ENCODE measurements around the gene POGK.

The POGK gene

GRCh38 chr1:166855558-166855957 lies 16.3 kb downstream of the POGK start:
- POLR2A ChIA-PET: interaction anchor here (0.7 to 1.3 kb wide), 2 partner anchors 11 to 16 kb away, joined by 4 read pairs; partner anchors contain the start of gene POGK

DNA sequence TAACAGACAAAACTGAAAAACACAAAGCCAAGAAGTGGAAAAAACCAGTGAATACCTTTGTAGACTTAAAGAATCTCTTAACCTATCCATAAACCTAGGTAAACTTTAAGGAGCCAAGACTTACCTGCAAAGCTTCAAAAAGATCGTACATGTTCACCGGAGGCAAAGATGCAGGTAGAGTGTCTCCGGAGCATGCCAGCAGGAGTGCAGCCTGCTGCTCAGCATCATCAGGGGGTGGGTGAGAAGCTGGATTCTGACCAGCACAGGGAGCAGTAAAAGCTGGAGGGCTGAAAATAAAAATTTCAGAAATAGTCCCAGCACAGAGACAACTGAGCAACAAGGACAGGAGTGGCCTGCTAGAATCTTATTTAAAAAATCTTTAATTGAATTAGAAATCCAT lies 18.7 kb downstream of the POGK start:
- no peak overlapping the region for H3K4me3 ChIP-seq (ENCODE audit: low read depth, low read length)
- peaks cover 25 to 92% of the 10 kb centered on the region in 2 experiments for H3K36me3 ChIP-seq (ENCODE audit: control insufficient read depth in 2 of 2, insufficient read depth in 1 of 2, low read length in 2 of 2)
- ChIA-PET POLR2A (no interaction called here), CTCF (interaction anchor here (1.2 kb wide), 1 partner anchor 53 kb away, joined by 4 read pairs; no protein-coding TSS in a partner anchor)
- no peaks in the 10 kb centered on the region for H3K4me1 ChIP-seq (ENCODE audit: control insufficient read depth, insufficient read depth, low read length)
- H3K27ac ChIP-seq (ENCODE audit: extremely low read depth, low read depth, low read length): no peak overlapping the region
- H3K9me3 ChIP-seq (ENCODE audit: control insufficient read depth, insufficient read depth, low read depth, low read length): no peaks in the 10 kb centered on the region
- no peak for TF ChIP-seq ZNF335 (tag by site-specific recombination; conservative IDR thresholded peaks at IDR 0.05)
- TF ChIP-seq ZNF664 (tag by site-specific recombination; IDR thresholded peaks at IDR 0.05): no peak
- TF ChIP-seq, protein P1, sequence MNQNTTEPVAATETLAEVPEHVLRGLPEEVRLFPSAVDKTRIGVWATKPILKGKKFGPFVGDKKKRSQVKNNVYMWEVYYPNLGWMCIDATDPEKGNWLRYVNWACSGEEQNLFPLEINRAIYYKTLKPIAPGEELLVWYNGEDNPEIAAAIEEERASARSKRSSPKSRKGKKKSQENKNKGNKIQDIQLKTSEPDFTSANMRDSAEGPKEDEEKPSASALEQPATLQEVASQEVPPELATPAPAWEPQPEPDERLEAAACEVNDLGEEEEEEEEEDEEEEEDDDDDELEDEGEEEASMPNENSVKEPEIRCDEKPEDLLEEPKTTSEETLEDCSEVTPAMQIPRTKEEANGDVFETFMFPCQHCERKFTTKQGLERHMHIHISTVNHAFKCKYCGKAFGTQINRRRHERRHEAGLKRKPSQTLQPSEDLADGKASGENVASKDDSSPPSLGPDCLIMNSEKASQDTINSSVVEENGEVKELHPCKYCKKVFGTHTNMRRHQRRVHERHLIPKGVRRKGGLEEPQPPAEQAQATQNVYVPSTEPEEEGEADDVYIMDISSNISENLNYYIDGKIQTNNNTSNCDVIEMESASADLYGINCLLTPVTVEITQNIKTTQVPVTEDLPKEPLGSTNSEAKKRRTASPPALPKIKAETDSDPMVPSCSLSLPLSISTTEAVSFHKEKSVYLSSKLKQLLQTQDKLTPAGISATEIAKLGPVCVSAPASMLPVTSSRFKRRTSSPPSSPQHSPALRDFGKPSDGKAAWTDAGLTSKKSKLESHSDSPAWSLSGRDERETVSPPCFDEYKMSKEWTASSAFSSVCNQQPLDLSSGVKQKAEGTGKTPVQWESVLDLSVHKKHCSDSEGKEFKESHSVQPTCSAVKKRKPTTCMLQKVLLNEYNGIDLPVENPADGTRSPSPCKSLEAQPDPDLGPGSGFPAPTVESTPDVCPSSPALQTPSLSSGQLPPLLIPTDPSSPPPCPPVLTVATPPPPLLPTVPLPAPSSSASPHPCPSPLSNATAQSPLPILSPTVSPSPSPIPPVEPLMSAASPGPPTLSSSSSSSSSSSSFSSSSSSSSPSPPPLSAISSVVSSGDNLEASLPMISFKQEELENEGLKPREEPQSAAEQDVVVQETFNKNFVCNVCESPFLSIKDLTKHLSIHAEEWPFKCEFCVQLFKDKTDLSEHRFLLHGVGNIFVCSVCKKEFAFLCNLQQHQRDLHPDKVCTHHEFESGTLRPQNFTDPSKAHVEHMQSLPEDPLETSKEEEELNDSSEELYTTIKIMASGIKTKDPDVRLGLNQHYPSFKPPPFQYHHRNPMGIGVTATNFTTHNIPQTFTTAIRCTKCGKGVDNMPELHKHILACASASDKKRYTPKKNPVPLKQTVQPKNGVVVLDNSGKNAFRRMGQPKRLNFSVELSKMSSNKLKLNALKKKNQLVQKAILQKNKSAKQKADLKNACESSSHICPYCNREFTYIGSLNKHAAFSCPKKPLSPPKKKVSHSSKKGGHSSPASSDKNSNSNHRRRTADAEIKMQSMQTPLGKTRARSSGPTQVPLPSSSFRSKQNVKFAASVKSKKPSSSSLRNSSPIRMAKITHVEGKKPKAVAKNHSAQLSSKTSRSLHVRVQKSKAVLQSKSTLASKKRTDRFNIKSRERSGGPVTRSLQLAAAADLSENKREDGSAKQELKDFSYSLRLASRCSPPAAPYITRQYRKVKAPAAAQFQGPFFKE (tag by site-specific recombination; IDR thresholded peaks at IDR 0.05; ENCODE audit: borderline replicate concordance): no peak
- TF ChIP-seq REST (tag by site-specific recombination; IDR thresholded peaks at IDR 0.05): no peak
- TF ChIP-seq, protein P2, sequence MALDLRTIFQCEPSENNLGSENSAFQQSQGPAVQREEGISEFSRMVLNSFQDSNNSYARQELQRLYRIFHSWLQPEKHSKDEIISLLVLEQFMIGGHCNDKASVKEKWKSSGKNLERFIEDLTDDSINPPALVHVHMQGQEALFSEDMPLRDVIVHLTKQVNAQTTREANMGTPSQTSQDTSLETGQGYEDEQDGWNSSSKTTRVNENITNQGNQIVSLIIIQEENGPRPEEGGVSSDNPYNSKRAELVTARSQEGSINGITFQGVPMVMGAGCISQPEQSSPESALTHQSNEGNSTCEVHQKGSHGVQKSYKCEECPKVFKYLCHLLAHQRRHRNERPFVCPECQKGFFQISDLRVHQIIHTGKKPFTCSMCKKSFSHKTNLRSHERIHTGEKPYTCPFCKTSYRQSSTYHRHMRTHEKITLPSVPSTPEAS (tag by site-specific recombination; IDR thresholded peaks at IDR 0.05): no peak
- TF ChIP-seq SALL2 (tag by site-specific recombination; IDR thresholded peaks at IDR 0.05; ENCODE audit: borderline replicate concordance): no peak
- no peak for TF ChIP-seq GLI4 (tag by site-specific recombination; IDR thresholded peaks at IDR 0.05)
- TF ChIP-seq ZNF768 (tag by site-specific recombination; IDR thresholded peaks at IDR 0.05): no peak
- TF ChIP-seq HOXA7 (CRISPR knock-in tag; IDR thresholded peaks at IDR 0.05; ENCODE audit: borderline replicate concordance): no peak
- TF ChIP-seq ZNF155 (tag by site-specific recombination; IDR thresholded peaks at IDR 0.05): no peak
- TF ChIP-seq ZNF610 (tag by site-specific recombination; IDR thresholded peaks at IDR 0.05; ENCODE audit: borderline replicate concordance): no peak
- no peak for TF ChIP-seq ZNF175 (tag by site-specific recombination; IDR thresholded peaks at IDR 0.05)
- no peak for TF ChIP-seq ZNF211 (tag by site-specific recombination; IDR thresholded peaks at IDR 0.05; ENCODE audit: low read depth)
- no peak for TF ChIP-seq ZNF626 (tag by site-specific recombination; IDR thresholded peaks at IDR 0.05)
- TF ChIP-seq, protein P3, sequence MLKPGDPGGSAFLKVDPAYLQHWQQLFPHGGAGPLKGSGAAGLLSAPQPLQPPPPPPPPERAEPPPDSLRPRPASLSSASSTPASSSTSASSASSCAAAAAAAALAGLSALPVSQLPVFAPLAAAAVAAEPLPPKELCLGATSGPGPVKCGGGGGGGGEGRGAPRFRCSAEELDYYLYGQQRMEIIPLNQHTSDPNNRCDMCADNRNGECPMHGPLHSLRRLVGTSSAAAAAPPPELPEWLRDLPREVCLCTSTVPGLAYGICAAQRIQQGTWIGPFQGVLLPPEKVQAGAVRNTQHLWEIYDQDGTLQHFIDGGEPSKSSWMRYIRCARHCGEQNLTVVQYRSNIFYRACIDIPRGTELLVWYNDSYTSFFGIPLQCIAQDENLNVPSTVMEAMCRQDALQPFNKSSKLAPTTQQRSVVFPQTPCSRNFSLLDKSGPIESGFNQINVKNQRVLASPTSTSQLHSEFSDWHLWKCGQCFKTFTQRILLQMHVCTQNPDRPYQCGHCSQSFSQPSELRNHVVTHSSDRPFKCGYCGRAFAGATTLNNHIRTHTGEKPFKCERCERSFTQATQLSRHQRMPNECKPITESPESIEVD (tag by site-specific recombination; IDR thresholded peaks at IDR 0.05): no peak
- no peak for TF ChIP-seq ZIC2 (tag by site-specific recombination; IDR thresholded peaks at IDR 0.05)
- TF ChIP-seq ZNF639 (tag by site-specific recombination; IDR thresholded peaks at IDR 0.05): no peak
- TF ChIP-seq SP2 (tag by site-specific recombination; IDR thresholded peaks at IDR 0.05): no peak

More at GRCh38 chr1:166855558-166855957, 16.3 kb downstream of the POGK start:
- Histone ChIP-seq H3K4me1 (ENCODE audit: control insufficient read depth, insufficient read depth, low read length) (no peaks in the 10 kb centered on the region), H3K27ac (ENCODE audit: extremely low read depth, low read depth, low read length) (no peak overlapping the region), H3K36me3 (ENCODE audit: control insufficient read depth in 2 of 2, insufficient read depth in 1 of 2, low read length in 2 of 2) (peaks cover 29 to 95% of the 10 kb centered on the region in 2 experiments), H3K4me3 (ENCODE audit: low read depth, low read length) (no peak overlapping the region), H3K9me3 (ENCODE audit: control insufficient read depth, insufficient read depth, low read depth, low read length) (no peaks in the 10 kb centered on the region)
- TF ChIP-seq, protein P4, sequence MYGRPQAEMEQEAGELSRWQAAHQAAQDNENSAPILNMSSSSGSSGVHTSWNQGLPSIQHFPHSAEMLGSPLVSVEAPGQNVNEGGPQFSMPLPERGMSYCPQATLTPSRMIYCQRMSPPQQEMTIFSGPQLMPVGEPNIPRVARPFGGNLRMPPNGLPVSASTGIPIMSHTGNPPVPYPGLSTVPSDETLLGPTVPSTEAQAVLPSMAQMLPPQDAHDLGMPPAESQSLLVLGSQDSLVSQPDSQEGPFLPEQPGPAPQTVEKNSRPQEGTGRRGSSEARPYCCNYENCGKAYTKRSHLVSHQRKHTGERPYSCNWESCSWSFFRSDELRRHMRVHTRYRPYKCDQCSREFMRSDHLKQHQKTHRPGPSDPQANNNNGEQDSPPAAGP (tag by site-specific recombination; IDR thresholded peaks at IDR 0.05): no peak
- TF ChIP-seq YY2 (tag by site-specific recombination; IDR thresholded peaks at IDR 0.05): no peak
- CTCF ChIA-PET: interaction anchor here (0.6 kb wide), 1 partner anchor 157 kb away, joined by 4 read pairs; no protein-coding TSS in a partner anchor

Measured in HEK293 (cell line).